CD4-positive, alpha-beta T cell (primary cell): ENCODE results near the gene RAB39A. TPM values are rescaled to one million over a fixed set of nuclear protein-coding genes. Genes with fewer than 3 reads are reported as not detected.
A peak's percentile ranks its signal among the peaks of the same experiment; 100 is the strongest.
"Not testable (repeated sequence)": the region's sequence is repeated elsewhere in the genome, so short reads cannot be mapped to it uniquely, and the experiment has no call there.

ENCODE experiments used
- ATAC-seq: fragments of 200-7000 bp; cut with Tn5 transposase; one replicate; pipeline ENCODE4 v1.10.0; 2022; ENCODE audit warnings: mild to moderate bottlenecking; ENCODE audit not compliant: poor library complexity
- CTCF ChIA-PET: fragments of 350-600 bp; sonication (Branson Sonifier 250); formaldehyde crosslinking; loops from one replicate; lab custom pipeline; 2021; ENCODE audit warnings: antibody characterized with exemption, inconsistent platforms; lab: Charles Lee
- POLR2A ChIA-PET: fragments of 350-600 bp; sonication (Branson Sonifier 250); formaldehyde crosslinking; loops from one replicate; lab custom pipeline; 2021; ENCODE audit warnings: antibody characterized with exemption, inconsistent platforms; lab: Charles Lee
- DNase-seq, 14 experiments: peaks; one replicate each; pipeline ENCODE4 v3.0.0-alpha.2; 2013 to 2020; ENCODE audit warnings: mixed read lengths in 2 of 14
- H3K27ac ChIP-seq, 2 donors: one replicate each; pipeline versions ENCODE4 v1.5.1 to v1.7.0; 2013; ENCODE audit warnings: low read length in 2 of 2, low read depth in 1 of 2, mild to moderate bottlenecking in 1 of 2
- H3K27me3 ChIP-seq, 2 experiments: 1 replicate in 1 of 2; 2 replicates in 1 of 2; pipeline versions ENCODE4 v1.6.1 to v1.7.0; 2013; ENCODE audit warnings: low read length in 2 of 2, control low read depth in 1 of 2, mild to moderate bottlenecking in 1 of 2, moderate library complexity in 1 of 2; ENCODE audit not compliant: insufficient read depth in 2 of 2, control insufficient read depth in 1 of 2
- H3K36me3 ChIP-seq: one replicate; pipeline ENCODE4 v1.6.1; 2013; ENCODE audit warnings: low read length, control low read depth; ENCODE audit not compliant: insufficient read depth
- H3K4me1 ChIP-seq: one replicate; pipeline ENCODE4 v1.6.1; 2013; ENCODE audit warnings: low read length, control low read depth; ENCODE audit not compliant: insufficient read depth
- H3K4me3 ChIP-seq: one replicate; pipeline ENCODE4 v1.5.1; 2013; ENCODE audit warnings: mild to moderate bottlenecking, low read length, moderate library complexity
- H3K9me3 ChIP-seq, 2 experiments: 1 replicate in 1 of 2; 2 replicates in 1 of 2; pipeline versions ENCODE4 v1.6.1 to v1.7.0; 2013; ENCODE audit warnings: low read length in 2 of 2, mild to moderate bottlenecking in 2 of 2, control low read depth in 1 of 2, moderate library complexity in 1 of 2; ENCODE audit not compliant: control insufficient read depth in 1 of 2, insufficient read depth in 1 of 2
- H3K27ac Mint-ChIP-seq: one replicate; pipeline ENCODE4 v1.8.0; 2020; ENCODE audit warnings: mixed read lengths
- H3K27me3 Mint-ChIP-seq: one replicate; pipeline ENCODE4 v1.8.0; 2021; ENCODE audit warnings: mixed read lengths
- H3K36me3 Mint-ChIP-seq: one replicate; pipeline ENCODE4 v1.8.0; 2021; ENCODE audit warnings: low read depth, mixed read lengths
- H3K4me1 Mint-ChIP-seq: one replicate; pipeline ENCODE4 v1.8.0; 2021; ENCODE audit warnings: low read depth, mixed read lengths
- H3K4me3 Mint-ChIP-seq: one replicate; pipeline ENCODE4 v1.8.0; 2020; ENCODE audit warnings: mild to moderate bottlenecking, mixed read lengths
- H3K9me3 Mint-ChIP-seq: one replicate; pipeline ENCODE4 v1.8.0; 2020; ENCODE audit warnings: mixed read lengths
- CTCF ChIP-seq: fragments of 200-600 bp; IDR thresholded peaks from one replicate; pipeline ENCODE4 v1.8.0; 2022; ENCODE audit warnings: antibody characterized with exemption, mild to moderate bottlenecking
- intact Hi-C, 2 experiments: fragments of 100-400 bp; cut with DNase I in 1 of 2; cut with micrococcal nuclease in 1 of 2; formaldehyde crosslinking; loops; one replicate each; pipeline versions ENCODE4 v1.15.1 to v1.9.0; 2023 to 2025; cut with DNase I, micrococcal nuclease
- total RNA-seq, 174 experiments: library from RNA in 2 of 174; stranded (reverse) in 2 of 174; gene quantifications; one replicate each; pipeline ENCODE4 v1.2.3 and lab custom pipeline; 2021 to 2026

RAB39A gene
- total RNA-seq, 2 experiments from 2014 or later, result not detected

GRCh38 chr11:107898270-107898669 is 30.0 kb upstream of the RAB39A start:
- H3K4me1 ChIP-seq, result no peaks in the 10 kb centered on the region
- DNase-seq, result peak in 3 of 14 experiments; percentile 35 to 47 (median 36)
- H3K9me3 Mint-ChIP-seq, result no peaks in the 10 kb centered on the region
- no peaks in the 10 kb centered on the region for H3K36me3 ChIP-seq
- H3K27me3 Mint-ChIP-seq, result peaks cover 4% of the 10 kb centered on the region
- H3K4me3 Mint-ChIP-seq, result no peak overlapping the region
- H3K27me3 ChIP-seq, result no peaks in the 10 kb centered on the region
- intact Hi-C loops, result loop anchor here (1.0 to 10.0 kb wide), 4 partner anchors 213 to 351 kb away; no protein-coding TSS in a partner anchor
- no peak overlapping the region for H3K27ac ChIP-seq
- no peak overlapping the region for H3K27ac Mint-ChIP-seq
- H3K36me3 Mint-ChIP-seq, result no peaks in the 10 kb centered on the region
- peak; percentile 66 for TF ChIP-seq CTCF
- H3K4me3 ChIP-seq, result no peak overlapping the region
- no peaks in the 10 kb centered on the region for H3K9me3 ChIP-seq
- CTCF ChIA-PET, result interaction anchor here (1.0 kb wide), 1 partner anchor 23 kb away, joined by 3 read pairs; no protein-coding TSS in a partner anchor
- POLR2A ChIA-PET, result interaction anchor here (0.6 kb wide), 1 partner anchor 39 kb away, joined by 3 read pairs; no protein-coding TSS in a partner anchor
- H3K4me1 Mint-ChIP-seq, result no peaks in the 10 kb centered on the region
- ATAC-seq, result peak; percentile 61

- Histone ChIP-seq H3K27me3 (peaks cover 0 to 3% of the 10 kb centered on the region in 2 experiments), H3K4me1 (no peaks in the 10 kb centered on the region), H3K9me3 (peaks cover 0 to 4% of the 10 kb centered on the region in 2 experiments), H3K4me3 (no peak overlapping the region), H3K27ac (no peak overlapping the region), H3K36me3 (no peaks in the 10 kb centered on the region)
- no peaks in the 10 kb centered on the region for H3K4me1 Mint-ChIP-seq
- no peak overlapping the region for H3K27ac Mint-ChIP-seq
- no peaks in the 10 kb centered on the region for H3K36me3 Mint-ChIP-seq
- POLR2A ChIA-PET, result no interaction called here
- no peak for TF ChIP-seq CTCF
- DNase-seq (no peak), ATAC-seq (no peak)
- no peak overlapping the region for H3K4me3 Mint-ChIP-seq
- peaks cover 25% of the 10 kb centered on the region for H3K27me3 Mint-ChIP-seq
- intact Hi-C loops, result loop anchor here in 1 of 2 experiments (5.0 kb wide), 1 partner anchor 166 kb away; no protein-coding TSS in a partner anchor
- no peaks in the 10 kb centered on the region for H3K9me3 Mint-ChIP-seq
- CTCF ChIA-PET, result no interaction called here
These were observed 20.0 kb upstream of the RAB39A start for GRCh38 chr11:107908211-107908610.

- intact Hi-C loops, ATAC-seq, POLR2A ChIA-PET, H3K36me3 Mint-ChIP-seq, H3K4me1 ChIP-seq, H3K4me1 Mint-ChIP-seq, H3K9me3 ChIP-seq, H3K9me3 Mint-ChIP-seq, CTCF ChIA-PET, H3K4me3 Mint-ChIP-seq, H3K27me3 ChIP-seq, DNase-seq, H3K36me3 ChIP-seq, H3K27ac Mint-ChIP-seq, H3K27ac ChIP-seq, H3K4me3 ChIP-seq: not testable (repeated sequence)
- peaks cover 37% of the 10 kb centered on the region for H3K27me3 Mint-ChIP-seq
These were observed 15.8 kb upstream of the RAB39A start for GRCh38 chr11:107912415-107912814.

- no peaks in the 10 kb centered on the region for H3K27me3 ChIP-seq
- H3K9me3 ChIP-seq, result no peaks in the 10 kb centered on the region
- no peak overlapping the region for H3K27ac Mint-ChIP-seq
- no peak overlapping the region for H3K27ac ChIP-seq
- H3K4me3 ChIP-seq, result no peak overlapping the region
- no peaks in the 10 kb centered on the region for H3K4me1 ChIP-seq
- DNase-seq, result no peak
- no peak for ATAC-seq
- POLR2A ChIA-PET, result no interaction called here
- no peaks in the 10 kb centered on the region for H3K4me1 Mint-ChIP-seq
- no peaks in the 10 kb centered on the region for H3K36me3 Mint-ChIP-seq
- peaks cover 35% of the 10 kb centered on the region for H3K27me3 Mint-ChIP-seq
- no peak for TF ChIP-seq CTCF
- CTCF ChIA-PET, result no interaction called here
- no peaks in the 10 kb centered on the region for H3K36me3 ChIP-seq
- no peaks in the 10 kb centered on the region for H3K9me3 Mint-ChIP-seq
- intact Hi-C loops, result loop anchor here in 1 of 2 experiments (5.0 kb wide), 1 partner anchor 732 kb away; no protein-coding TSS in a partner anchor
- no peak overlapping the region for H3K4me3 Mint-ChIP-seq
These were observed 13.0 kb upstream of the RAB39A start for GRCh38 chr11:107915229-107915628.
